ENCODE data around the gene PLSCR5.
A peak's percentile ranks its signal among the peaks of the same experiment; 100 is the strongest.

Gene PLSCR5

GRCh38 chr3:146544002-146544928 is 60.9 kb downstream of the PLSCR5 start, which contains the start of gene PLSCR1:
PLSCR1 (minus strand) TSS chr3:146544607; CDS start chr3:146536552, 8,055 bp downstream.
- peak; percentile 63 for DNase-seq (ENCODE audit: low spot score)

- DNase-seq (ENCODE audit: low spot score), result peak; percentile 14
These were observed 61.6 kb downstream of the PLSCR5 start for GRCh38 chr3:146543461-146544001.

GRCh38 chr3:146542978-146543377 is 62.2 kb downstream of the PLSCR5 start:
- no peak for DNase-seq (ENCODE audit: low spot score)

GRCh38 chr3:146542179-146542578 is 63.0 kb downstream of the PLSCR5 start:
- DNase-seq (ENCODE audit: low spot score), result no peak

GRCh38 chr3:146540978-146541377 is 64.2 kb downstream of the PLSCR5 start:
- no peak for DNase-seq (ENCODE audit: low spot score)

- no peak for DNase-seq (ENCODE audit: low spot score)
These were observed 64.9 kb downstream of the PLSCR5 start for GRCh38 chr3:146540236-146540635.

- no peak for DNase-seq (ENCODE audit: low spot score)
These were observed 65.8 kb downstream of the PLSCR5 start for GRCh38 chr3:146539315-146539714.

- DNase-seq (ENCODE audit: low spot score), result no peak
These were observed 67.5 kb downstream of the PLSCR5 start for GRCh38 chr3:146537603-146538002.

GRCh38 chr3:146536681-146537080 is 68.5 kb downstream of the PLSCR5 start:
- no peak for DNase-seq (ENCODE audit: low spot score)
